Activated T-helper 1 cell treated with anti-CD3 and anti-CD28 coated beads, Interleukin-2, amount 50 U/mL, for 16 hours (primary cell): ENCODE results near the gene TMEM50A.
"Not testable (repeated sequence)": the region's sequence is repeated elsewhere in the genome, so short reads cannot be mapped to it uniquely, and the experiment has no call there.

Experiments
- DNase-seq, 2 donors: peaks; one replicate each; pipeline ENCODE4 v3.0.0-alpha.2; 2020; ENCODE audit warnings: low read depth in 1 of 2, low spot score in 1 of 2

The TMEM50A gene

DNA sequence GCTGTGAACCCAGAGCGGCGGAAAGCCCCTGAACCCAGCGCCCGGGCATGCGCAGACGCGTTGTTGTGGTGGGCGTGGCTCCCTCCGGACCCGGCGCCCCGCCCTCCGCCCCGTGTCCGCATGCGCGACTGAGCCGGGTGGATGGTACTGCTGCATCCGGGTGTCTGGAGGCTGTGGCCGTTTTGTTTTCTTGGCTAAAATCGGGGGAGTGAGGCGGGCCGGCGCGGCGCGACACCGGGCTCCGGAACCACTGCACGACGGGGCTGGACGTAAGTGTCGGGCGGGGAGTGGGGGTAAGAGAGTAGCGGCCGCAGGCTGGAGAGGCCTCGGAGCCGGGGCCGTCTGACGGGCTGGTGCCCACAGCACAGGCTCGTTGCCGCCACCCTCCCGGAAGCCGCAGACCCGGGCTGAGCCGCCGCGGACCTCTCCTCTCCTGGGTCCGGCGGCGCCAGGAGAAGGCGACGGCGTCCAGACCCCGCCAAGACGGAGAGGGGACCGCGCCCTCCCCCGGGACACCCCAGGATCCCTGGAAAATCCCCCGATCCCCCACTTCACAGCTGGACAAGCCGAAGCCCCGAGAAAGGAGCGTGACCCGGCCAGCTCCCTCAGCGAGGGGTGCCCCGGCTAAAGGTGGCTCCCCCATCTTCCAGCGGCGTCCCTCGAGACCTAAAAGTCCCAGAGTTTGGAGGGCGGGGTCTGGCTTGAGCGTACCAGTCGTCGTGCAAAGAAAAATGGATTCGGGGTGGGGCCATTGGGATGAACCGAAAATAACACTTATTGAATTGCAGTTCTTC lies at the start of gene TMEM50A:
TMEM50A (plus strand) TSS at position 147 of the 794 bp plus-strand sequence. CDS start 2,153 bp downstream, outside the sequence.
- DNase-seq: peak; percentile 79 to 83

DNA sequence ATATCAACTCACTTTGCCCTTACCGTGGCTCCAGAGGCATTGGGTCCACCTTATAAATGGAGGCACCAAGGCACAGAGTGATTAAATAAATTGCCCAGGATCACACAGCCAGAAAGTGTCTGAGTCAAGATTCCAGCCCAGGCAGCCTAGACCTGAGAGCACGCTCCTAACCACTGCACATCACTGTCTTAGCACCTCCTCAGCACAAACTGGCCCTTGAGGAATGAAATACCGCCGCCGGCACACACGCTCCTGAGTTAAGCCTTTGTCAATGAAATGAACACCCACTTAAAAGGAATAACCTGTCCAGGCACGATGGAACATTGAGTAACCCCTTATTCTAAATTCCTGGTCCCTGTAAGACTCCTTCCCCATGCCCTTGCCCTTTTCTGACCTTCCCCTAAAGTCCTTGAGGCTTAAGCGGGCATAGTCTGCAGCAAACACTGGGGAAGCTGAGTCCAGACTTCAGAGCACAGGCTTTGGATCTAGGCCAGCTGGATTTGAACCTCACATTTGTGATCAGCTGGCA lies 49.5 kb upstream of the TMEM50A start:
- not testable (repeated sequence) for DNase-seq

DNA sequence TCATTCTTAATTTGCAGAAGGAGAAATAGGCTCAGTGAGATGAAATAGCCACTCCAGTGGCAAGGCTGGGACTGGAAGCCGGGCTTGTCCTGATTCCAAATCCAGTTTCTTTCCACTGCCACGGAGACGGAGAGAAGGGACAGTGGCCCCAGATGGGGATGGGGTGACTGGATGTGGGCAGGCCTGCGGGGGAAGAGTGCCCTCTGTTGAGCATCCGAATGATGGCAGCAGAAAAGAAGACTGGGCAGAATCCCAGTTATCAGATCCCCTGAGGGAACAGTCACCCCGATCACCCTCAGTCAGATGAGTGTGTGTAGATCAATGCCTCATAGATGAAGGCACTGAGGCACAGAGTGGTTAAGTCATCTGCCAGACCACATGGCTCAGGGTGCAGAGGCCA lies 48.1 kb upstream of the TMEM50A start:
- not testable (repeated sequence) for DNase-seq

DNA sequence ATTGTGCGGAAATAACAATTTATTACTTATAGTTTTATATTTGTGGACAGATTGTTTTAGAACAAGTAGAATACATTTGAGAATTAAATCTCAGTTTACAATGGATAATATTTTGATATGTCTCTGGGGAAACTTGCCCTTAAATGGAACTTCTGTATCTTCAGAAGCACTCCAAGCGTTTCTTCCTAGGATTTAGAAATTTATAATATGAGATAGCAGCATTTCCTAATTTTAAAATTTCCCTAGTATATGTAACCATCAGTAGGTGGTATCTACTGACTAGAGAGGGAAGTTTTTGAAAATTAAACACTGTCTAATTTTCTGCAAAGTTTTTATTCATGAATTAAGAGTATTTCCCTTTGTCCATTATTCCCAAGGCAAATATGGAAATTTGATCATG lies 44.7 kb upstream of the TMEM50A start:
- not testable (repeated sequence) for DNase-seq

DNA sequence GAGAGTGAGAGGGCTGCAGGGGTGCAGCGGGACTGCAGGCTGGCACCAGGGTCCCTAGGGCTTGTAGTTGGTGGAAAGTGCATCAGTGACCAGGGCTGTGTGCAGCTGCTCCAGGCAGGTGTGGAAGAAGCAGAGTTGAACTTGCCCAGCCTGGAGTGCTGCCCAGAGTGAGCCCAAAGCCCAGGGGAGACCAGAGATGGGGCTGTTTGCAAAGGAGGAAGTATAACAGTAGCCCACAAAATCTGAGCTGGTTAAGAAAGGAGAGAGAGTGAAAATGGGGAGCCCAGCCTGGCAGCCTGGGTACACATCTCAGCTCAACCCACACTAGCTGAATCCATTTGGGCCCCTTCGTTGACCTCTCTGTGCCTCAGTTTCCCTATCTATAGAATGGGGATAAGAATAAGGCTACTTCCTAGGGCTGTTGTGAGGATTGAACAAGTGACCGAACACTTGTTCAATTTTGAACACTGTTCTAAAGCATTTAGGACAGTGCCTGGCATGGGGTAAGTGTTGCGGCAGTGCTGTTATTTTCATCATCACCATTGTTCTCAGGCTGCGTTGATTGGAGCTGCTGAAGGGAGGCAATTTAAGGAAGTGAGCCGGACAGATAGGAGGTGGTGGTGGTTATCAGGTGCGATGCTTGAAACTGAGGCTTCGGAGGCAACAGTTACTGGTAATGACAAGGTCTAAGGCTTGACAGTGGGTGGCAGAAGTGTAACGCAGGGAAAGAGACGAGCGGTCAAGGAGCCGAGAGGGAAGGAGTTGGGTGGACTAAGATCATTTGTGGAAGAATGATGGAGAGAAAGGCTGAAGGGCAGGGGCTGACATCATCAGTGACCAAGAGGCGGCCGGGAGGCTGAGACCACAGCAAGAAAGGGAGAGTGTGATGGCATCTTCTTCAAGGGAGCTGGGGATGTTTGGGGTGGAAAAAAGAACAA lies 43.0 kb upstream of the TMEM50A start:
- not testable (repeated sequence) for DNase-seq

DNA sequence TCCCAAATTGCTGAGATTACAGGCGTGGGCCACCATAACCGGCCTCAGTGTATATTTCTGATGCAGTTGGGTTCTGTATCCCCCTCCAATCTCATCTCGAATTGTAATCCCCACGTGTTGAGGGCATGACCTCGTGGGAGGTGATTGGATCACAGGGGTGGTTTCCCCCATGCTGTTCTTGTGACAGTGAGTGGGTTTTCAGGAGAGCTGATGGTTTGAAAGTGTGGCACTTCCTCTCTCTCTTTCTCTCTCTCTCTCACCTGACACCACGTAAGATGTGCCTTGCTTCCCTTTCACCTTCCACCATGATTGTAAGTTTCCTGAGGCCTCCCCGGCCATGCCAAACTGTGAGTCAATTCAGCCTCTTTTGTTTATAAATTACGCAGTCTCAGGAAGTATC lies 41.6 kb upstream of the TMEM50A start:
- DNase-seq: not testable (repeated sequence)

DNA sequence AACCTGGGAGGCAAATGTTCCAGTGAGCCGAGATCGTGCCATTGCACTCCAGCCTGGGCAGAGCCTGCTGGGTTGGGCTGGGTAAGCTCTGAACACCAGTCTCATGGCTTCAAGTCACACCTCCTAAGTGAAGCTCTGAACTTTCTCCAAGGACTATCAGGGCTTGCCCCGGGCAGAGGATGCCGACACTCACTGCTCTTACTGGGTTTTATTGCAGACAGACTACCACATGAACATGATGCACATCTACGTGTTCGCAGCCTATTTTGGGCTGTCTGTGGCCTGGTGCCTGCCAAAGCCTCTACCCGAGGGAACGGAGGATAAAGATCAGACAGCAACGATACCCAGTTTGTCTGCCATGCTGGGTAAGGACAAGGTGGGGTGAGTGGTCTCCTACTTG lies 37.4 kb upstream of the TMEM50A start:
- not testable (repeated sequence) for DNase-seq

DNA sequence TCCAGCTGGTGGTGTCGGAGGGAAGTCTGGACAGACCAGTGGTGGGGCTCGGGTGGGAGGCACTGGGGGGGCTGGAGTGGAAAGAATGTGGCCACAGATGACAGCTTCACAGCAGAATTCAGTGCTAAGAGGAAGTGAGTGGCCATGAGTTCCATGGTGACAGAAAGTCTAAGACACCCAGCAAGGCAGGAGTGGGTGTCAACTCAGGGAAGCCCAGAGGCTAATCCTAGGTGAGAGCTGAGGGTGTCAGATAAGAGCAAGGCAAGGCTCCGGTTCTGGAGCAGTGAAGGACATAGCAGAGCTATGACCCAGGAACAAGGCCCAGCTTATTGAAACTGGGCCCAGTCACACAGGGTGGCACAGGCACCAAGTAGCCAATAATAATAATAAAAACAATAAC lies 35.8 kb upstream of the TMEM50A start:
- DNase-seq: not testable (repeated sequence)

DNA sequence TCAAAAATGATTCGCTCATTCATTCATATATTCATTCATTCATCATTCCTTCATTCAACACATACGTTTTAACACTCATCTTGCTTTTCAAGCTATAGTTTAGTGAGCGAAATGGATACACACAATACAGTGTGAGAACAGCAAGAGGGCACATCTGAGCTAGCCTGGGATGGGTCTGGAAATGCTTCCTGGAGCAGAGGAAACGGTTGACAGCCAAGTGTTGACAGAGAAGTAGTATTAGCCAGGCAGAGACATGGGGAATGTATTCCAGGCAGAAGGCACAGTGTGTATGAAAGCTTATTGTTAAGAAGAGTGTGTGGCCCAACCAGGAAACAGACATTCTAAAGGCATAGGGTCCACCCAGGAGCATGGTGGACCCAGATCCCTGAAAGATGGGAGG lies 33.2 kb upstream of the TMEM50A start:
- DNase-seq: not testable (repeated sequence)

DNA sequence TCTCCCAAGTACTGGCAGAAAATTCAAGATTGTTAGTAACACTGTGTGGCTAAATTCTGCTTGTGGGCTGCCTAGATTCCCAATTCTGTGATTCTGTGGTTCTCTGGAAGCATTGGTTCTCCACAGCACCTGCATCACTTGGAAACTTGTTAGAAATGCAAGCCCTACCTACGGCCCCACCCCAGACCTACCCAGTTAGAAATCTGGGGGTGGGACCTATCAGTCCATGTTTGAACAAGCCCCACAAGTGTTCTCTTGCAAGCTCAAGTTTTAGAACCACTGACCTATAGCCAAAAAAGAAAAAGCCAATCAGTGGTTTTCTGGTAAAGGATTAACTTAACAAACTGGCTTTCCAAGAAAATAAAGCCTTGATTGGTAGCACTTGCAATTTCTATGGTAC lies 30.0 kb upstream of the TMEM50A start:
- not testable (repeated sequence) for DNase-seq

DNA sequence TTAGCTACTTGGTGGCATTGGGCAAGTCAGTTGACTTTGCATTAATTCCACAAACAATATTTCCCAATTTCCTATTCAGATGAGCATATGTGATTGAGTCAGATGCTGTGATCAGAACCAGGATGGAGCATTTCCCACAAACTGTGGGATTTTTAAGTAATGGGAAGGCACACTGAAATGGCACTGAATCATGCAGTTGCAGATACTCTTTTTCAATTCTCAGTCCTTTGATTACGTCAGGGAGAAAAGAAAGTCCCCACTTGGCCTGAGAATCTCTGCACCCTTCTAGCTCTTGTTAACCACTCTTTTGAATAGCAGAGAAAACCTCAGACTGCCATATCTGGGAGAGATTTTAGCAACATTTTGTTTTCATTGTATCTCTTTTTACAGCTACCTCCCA lies 29.0 kb upstream of the TMEM50A start:
- not testable (repeated sequence) for DNase-seq

DNA sequence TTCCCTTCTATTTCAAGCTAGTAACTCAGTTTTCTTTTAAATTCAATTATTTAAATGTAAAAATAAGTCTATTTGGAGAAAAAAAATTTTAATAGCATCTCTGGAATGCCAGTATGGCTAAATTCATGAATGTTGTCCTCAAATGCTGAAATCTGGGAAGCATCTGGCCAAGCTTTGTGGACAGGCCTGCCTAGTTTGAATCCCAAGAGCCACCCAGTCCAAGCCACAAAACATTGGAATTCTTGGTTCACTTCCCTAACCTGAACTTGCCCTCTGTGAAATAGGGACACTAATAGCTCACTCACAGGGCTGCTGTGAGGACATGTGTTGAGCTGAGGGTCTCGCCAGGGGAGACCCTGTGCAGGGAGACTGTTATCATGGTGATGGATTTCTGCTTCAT lies 28.6 kb upstream of the TMEM50A start:
- DNase-seq: not testable (repeated sequence)

DNA sequence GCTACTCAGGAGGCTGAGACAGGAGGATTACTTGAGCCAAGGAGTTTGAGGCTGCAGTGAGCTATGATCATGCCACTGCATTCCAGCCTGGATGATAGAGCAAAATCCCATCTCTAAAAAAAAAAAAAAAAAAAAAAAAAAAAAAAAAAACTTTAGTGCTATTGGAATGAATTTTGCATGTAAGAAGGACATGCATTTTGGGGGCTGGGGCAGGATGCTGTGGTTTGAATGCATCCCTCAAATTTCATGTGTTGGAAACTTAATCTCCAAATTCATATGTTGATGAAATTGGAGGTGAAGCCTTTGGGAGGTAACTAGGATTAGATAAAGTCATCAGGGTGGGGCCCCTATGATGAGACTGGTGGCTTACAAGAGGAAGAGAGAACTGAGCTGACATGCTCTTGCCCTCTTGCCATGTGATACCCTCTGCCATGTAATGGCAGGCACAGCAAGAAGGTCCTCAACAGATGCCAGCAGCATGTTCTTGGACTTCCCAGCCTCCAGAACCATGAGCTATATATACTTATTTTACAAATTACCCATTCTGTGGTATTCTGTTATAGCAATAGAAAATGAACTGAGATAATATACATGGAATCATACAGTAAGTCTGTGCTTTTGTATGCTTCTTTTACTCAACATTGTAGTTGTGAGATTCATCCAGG lies 25.2 kb upstream of the TMEM50A start:
- DNase-seq: not testable (repeated sequence)

DNA sequence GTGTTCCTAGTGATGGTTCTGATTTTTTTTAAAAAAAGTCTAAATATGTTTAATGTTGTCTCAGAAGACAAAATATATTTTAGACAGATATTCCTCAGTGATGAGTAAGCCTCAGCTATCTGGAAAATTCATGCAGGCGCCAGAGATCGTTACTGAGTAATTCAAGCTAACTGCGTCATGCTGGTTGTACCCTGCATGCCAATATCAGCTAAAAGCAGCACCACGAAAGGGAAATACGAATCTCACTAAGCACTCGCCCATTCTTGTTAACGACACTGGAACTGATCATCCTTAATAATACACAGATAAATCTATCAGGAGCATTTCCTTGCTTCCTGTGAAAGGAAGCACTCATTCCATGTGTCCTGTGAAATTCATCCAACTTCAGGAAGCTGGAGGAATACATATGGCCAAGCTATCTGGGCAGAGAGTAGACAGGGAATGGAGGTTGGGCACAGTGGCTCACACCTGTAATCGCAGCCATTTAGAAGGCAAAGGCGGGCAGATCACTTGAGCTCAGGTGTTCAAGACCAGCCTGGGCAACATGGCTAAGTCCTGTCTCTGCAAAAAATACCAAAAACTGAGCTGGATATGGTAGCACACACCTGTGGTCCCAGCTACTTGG lies 17.7 kb upstream of the TMEM50A start:
- not testable (repeated sequence) for DNase-seq

DNA sequence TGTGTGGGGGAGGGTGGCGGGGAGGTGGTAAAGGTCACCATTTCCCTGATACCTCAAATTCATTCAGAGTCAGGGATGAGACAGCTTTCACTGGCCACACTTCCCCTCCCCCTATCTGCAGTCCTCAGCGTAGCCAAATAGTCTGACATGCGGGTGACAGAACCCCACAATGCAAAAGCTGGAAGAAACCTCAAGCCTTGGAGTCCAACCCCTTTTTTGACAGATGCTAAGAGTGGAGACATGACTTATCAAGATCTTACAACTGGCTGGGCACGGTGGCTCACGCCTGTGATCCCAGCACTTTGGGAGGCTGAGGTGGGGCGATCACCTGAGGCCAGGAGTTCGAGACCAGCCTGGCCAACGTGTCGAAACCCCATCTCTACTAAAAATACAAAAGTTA lies 16.0 kb upstream of the TMEM50A start:
- DNase-seq: not testable (repeated sequence)

DNA sequence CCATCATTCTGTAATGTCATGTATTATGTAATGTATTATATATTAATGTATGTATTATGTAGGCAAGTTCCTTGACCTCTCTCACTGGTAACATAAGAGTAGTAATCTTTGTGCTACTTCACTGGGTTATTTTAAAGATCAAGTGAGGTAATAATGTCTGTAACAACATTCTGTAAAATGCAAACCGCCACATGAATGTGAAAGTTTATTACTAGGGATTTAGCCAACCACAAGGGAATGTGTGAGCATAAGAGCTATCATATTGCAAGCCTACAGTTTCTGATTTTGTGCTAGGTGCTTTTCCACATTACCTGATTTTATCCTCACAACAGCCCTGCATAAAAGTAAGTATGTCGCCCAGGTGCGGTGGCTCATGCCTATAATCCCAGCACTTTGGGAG lies 13.7 kb upstream of the TMEM50A start:
- not testable (repeated sequence) for DNase-seq

DNA sequence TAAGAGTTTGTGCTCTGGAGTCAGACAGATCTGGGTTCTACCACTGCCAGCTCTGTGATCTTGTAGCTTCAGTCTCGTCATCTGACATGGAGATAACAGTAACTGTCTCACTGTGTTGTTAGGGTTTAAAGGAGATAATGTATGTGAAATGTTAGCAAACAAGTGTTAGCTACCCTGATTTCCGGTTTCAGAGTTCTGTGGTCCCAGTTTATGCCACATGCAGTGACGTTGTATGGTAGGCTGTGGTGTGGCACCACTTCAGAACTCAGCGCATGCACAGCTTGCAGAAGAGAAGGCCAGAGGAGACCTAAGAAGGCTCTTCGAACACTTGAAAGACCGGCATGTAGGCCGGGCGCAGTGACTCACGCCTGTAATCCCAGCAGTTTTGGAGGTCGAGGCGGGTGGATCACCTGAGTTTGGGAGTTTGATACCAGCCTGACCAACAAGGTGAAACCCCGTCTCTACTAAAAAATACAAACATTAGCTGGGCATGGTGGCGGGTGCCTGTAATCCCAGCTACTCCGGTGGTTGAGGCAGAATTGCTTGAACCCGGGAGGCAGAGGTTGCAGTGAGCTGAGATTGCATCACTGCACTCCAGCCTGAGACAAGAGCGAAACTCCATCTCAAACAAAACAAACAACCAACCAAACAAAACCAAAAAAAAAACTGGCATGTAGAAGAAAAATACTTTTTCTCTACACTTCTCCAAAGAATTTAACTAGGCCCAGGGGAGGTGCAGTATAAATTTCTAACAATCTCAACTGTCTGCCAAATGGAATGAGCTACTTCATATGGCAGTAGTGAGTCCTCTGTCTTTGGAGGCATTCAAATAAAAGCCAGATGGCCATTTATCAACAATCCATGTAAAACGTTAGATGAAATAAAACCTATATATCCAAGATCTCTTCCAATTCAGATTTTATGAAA lies 10.0 kb upstream of the TMEM50A start:
- not testable (repeated sequence) for DNase-seq

DNA sequence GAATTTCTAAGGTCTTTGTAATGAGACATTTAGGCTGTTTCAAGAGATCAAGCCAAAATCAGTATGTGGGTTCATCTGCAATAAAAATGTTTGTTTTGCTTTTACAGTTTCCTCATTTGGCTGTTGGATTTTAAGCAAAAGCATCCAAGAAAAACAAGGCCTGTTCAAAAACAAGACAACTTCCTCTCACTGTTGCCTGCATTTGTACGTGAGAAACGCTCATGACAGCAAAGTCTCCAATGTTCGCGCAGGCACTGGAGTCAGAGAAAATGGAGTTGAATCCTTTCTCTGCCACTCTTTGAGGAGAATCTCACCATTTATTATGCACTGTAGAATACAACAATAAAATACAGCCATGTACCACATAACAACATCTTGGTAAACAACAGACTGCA lies 9.3 kb upstream of the TMEM50A start:
- DNase-seq: not testable (repeated sequence)

DNA sequence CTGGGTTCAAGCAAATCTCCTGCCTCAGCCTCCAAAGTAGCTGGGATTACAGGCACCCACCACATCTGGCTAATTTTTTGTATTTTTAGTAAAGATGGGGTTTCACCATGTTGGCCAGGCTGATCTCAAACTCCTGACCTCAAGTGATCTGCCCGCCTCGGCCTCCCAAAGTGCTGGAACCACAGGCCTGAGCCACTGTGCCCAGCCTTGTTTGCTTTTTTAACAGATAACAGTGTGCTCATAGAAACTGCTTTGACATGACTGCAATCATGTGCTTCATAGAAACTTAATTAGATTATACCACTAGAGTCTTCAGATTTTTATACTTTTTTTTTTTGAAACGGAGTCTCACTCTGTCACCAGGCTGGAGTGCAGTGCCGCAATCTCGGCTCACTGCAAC lies 8.8 kb upstream of the TMEM50A start:
- not testable (repeated sequence) for DNase-seq
